Heart right ventricle (tissue), 16 donors: ENCODE measurements around the gene LSS. TPM values are rescaled to one million over a fixed set of nuclear protein-coding genes. Genes with fewer than 3 reads are reported as not detected.
A peak's percentile ranks its signal among the peaks of the same experiment; 100 is the strongest.
"Not testable (repeated sequence)": the region's sequence is repeated elsewhere in the genome, so short reads cannot be mapped to it uniquely, and the experiment has no call there.

Experiments
- ATAC-seq, 8 donors: fragments of 200-7000 bp; cut with Tn5 transposase; one replicate each; pipeline ENCODE4 v1.9.1; 2020; ENCODE audit warnings: mild to moderate bottlenecking in 8 of 8, moderate library complexity in 8 of 8, moderate number of reproducible peaks in 1 of 8
- DNase-seq, 2 donors: peaks; one replicate each; pipeline ENCODE4 v3.0.0-alpha.2; 2020
- H3K27ac ChIP-seq, 10 donors: fragments of 200-600 bp; sonication (generic) in 2 of 10; one replicate each; pipeline versions ENCODE4 v1.5.0 to v1.8.0; 2020 to 2022; ENCODE audit warnings: mild to moderate bottlenecking in 3 of 10
- H3K27me3 ChIP-seq, 7 donors: fragments of 200-600 bp; one replicate each; pipeline ENCODE4 v1.8.0; 2021 to 2022; ENCODE audit warnings: mild to moderate bottlenecking in 2 of 7
- H3K36me3 ChIP-seq, 9 donors: fragments of 200-600 bp; sonication (generic) in 1 of 9; one replicate each; pipeline versions ENCODE4 v1.5.0 to v1.8.0; 2020 to 2022; ENCODE audit warnings: mild to moderate bottlenecking in 2 of 9
- H3K4me1 ChIP-seq, 9 donors: fragments of 200-600 bp; sonication (generic) in 1 of 9; one replicate each; pipeline versions ENCODE4 v1.5.0 to v1.8.0; 2020 to 2022; ENCODE audit warnings: mild to moderate bottlenecking in 4 of 9
- H3K4me3 ChIP-seq, 10 donors: fragments of 200-600 bp; sonication (generic) in 2 of 10; one replicate each; pipeline versions ENCODE4 v1.5.0 to v1.8.0; 2020 to 2022; ENCODE audit warnings: mild to moderate bottlenecking in 7 of 10, moderate library complexity in 2 of 10
- H3K9me3 ChIP-seq, 11 donors: fragments of 200-600 bp in 10 of 11; sonication (generic) in 2 of 11; one replicate each; pipeline versions ENCODE4 v1.5.0 to v1.8.0; 2013 to 2022; ENCODE audit warnings: mild to moderate bottlenecking in 2 of 11, control low read depth in 1 of 11, moderate library complexity in 1 of 11
- WGBS, 2 donors: extraction: QIAGEN DNeasy Blood & Tissue Kit; methylation state at CpG; one replicate each; pipeline ENCODE4 v1.1.7; 2013; ENCODE audit warnings: inconsistent platforms in 1 of 2; 5-methylcytosine and 5-hydroxymethylcytosine counted together
- intact Hi-C, 10 donors: fragments of 100-400 bp; cut with DNase I; formaldehyde crosslinking; loops; one replicate each; pipeline versions ENCODE4 v1.11.1 to v1.14.2; 2022
- polyA plus RNA-seq, 2 donors: library from polyadenylated mRNA; stranded (reverse); fragments of 200-250 nt; gene quantifications; one replicate each; pipeline ENCODE4 v1.2.3, GENCODE V29; 2013
- total RNA-seq, 10 donors: library from RNA; stranded (reverse); fragmentation: NEBNext Ultra II Directional in 3 of 10; extraction: Animal tissue kit (Norgen Biotek cat#: 25700) in 3 of 10; gene quantifications; one replicate each; pipeline versions ENCODE4 v1.2.1 to v1.2.4, GENCODE V29; 2021 to 2023
- TF ChIP-seq, protein P1 (sequence below), 9 donors: fragments of 200-600 bp; sonication (generic) in 2 of 9; IDR thresholded peaks; one replicate each; pipeline versions ENCODE4 v1.5.0 to v1.8.0; 2021 to 2022; ENCODE audit warnings: antibody characterized with exemption in 9 of 9, mild to moderate bottlenecking in 5 of 9, moderate library complexity in 1 of 9
- donor health status: Arrhythmogenic right ventricular cardiomyopathy.
- donor health status: ischemic (EF 13 %, LVEDD 7.1; RV severe dilation, severe dysfunction).
- donor health status: healthy with polysubstance abuse.
- donor health status: DM: no; HTN: yes; CAD: no.
- donor health status: DM: no; HTN: no; CAD: no.
- donor health status: ischemic (EF 25% LVEDD 6.9; RV normal size, moderate dysfunction).
- donor health status: ischemic (EF 25% LVEDD 5.7; RV mildly dilated, moderate dysfunction).
- donor health status: healthy.
- donor health status: DM: yes; HTN: yes; CAD: no.
- donor health status: Ischemic cardiomyopathy.
- donor health status: ischemic (EF 35%, LVEDD 5.7; RV mildly dilated, moderate dysfunction).
- donor health status: nonischemic (EF 11% LVEDD 7.7; RV severe dilation, severe dysfunction).
- donor health status: DM: yes; HTN: yes; CAD: no.
- donor health status: PGD.
- donor health status: ischemic (EF 29% LVEDD 5.4; RV normal size, mild dysfunction).
- donor health status: nonischemic (EF 23%, LVEDD 6.1; RV moderate dilation, normal function).

The LSS gene
- total and polyA plus RNA-seq, 12 donors = 22.5 to 74.7 (median 40.7) TPM

DNA sequence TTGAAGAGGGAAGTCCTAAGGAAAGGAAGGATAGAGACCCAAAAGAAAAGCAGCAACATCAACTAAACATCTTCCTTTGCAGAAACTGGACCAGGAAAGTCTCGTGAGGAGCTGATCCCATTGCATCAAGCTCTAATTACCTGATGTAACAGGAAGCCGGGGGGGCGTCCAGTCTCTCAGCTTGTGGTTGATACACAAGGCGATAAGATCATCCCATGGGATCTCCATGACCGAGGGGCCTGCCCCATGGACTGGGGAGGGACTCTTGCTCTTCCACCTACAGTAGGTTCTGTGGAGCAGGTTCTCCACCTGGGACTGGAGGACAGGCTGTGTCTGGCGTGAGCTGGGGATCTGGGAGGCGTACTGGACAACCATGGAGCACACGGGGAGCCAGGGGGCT is 14.8 kb upstream of the LSS start:
- Histone ChIP-seq H3K4me3 (no peak overlapping the region), H3K36me3 (peaks cover 0 to 100% (median 65%) of the 10 kb centered on the region in 9 donors), H3K27ac (no peak overlapping the region), H3K9me3 (no peaks in the 10 kb centered on the region), H3K27me3 (no peaks in the 10 kb centered on the region), H3K4me1 (peaks cover 0 to 5% (median 0%) of the 10 kb centered on the region in 9 donors)
- TF ChIP-seq, protein P1, sequence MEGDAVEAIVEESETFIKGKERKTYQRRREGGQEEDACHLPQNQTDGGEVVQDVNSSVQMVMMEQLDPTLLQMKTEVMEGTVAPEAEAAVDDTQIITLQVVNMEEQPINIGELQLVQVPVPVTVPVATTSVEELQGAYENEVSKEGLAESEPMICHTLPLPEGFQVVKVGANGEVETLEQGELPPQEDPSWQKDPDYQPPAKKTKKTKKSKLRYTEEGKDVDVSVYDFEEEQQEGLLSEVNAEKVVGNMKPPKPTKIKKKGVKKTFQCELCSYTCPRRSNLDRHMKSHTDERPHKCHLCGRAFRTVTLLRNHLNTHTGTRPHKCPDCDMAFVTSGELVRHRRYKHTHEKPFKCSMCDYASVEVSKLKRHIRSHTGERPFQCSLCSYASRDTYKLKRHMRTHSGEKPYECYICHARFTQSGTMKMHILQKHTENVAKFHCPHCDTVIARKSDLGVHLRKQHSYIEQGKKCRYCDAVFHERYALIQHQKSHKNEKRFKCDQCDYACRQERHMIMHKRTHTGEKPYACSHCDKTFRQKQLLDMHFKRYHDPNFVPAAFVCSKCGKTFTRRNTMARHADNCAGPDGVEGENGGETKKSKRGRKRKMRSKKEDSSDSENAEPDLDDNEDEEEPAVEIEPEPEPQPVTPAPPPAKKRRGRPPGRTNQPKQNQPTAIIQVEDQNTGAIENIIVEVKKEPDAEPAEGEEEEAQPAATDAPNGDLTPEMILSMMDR (IDR thresholded peaks at IDR 0.05) = no peak
- DNase-seq (no peak), ATAC-seq (no peak)
- intact Hi-C loops = no loop called here
- WGBS, 2 donors = 81 to 89% methylated on average over 8 of the region's 8 CpGs

- 93 to 97% methylated on average over 1 of the region's 1 CpG for WGBS, 2 donors
- H3K27ac ChIP-seq, H3K4me1 ChIP-seq, H3K9me3 ChIP-seq, DNase-seq, ATAC-seq, H3K4me3 ChIP-seq, H3K27me3 ChIP-seq, intact Hi-C loops: not testable (repeated sequence)
- peaks cover 0 to 100% (median 66%) of the 10 kb centered on the region in 9 donors for H3K36me3 ChIP-seq
These were observed 13.0 kb upstream of the LSS start for GRCh38 chr21:46241577-46241976.

DNA sequence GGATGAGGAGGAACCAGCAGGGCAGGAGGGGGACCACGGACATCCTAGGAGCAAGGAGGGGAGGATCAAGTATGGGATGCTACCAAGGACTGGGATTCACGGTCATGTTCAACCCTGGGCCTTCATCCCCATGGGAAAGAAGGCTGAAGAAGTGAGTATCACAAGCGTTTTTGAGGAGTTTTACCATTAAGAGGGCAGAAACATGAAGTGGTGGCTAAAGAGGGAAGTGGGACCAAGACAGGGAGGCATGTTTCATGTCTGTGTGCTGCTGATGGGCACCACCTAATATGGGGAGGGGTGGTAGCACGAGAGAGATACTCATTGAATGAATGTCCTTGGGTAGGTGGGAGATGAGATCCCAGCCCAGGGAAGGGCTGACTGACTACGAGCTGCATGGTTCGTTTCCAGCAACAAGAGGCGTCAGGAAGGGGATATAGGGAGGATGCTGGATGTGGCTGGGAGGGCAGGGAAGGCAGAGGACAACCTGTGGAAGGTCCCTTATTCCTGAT is 11.3 kb upstream of the LSS start:
- no peak for ATAC-seq
- Histone ChIP-seq H3K27ac (no peak overlapping the region), H3K36me3 (peaks cover 0 to 100% (median 68%) of the 10 kb centered on the region in 9 donors), H3K9me3 (no peaks in the 10 kb centered on the region), H3K4me1 (no peaks in the 10 kb centered on the region), H3K4me3 (no peak overlapping the region), H3K27me3 (no peaks in the 10 kb centered on the region)
- 87 to 89% methylated on average over 7 of the region's 7 CpGs for WGBS, 2 donors
- no peak for DNase-seq
- intact Hi-C loops = loop anchor here in 1 of 10 donors (10.0 kb wide), 1 partner anchor 95 kb away; no protein-coding TSS in a partner anchor
- TF ChIP-seq, protein P1 (IDR thresholded peaks at IDR 0.05) = no peak

DNA sequence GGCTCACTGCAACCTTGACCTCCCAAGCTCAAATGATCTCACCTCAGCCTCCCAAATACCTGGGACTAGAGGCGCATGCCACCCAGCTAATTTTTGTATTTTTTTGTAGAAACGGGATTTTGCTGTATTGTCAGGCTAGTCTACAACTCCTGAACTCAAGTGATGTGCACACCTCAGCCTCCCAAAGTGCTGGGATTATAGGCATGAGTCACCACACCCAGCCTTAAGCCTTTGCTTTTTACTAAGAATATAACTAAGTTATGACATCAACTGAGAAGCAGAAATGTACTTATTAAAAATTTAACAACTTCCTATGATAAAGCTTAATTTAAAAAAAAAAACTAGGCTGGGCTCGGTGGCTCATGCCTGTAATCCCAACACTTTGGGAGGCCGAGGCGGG is 8.9 kb upstream of the LSS start:
- ATAC-seq = no peak
- Histone ChIP-seq H3K27me3 (no peaks in the 10 kb centered on the region), H3K27ac (no peak overlapping the region), H3K36me3 (peaks cover 0 to 100% (median 48%) of the 10 kb centered on the region in 9 donors), H3K9me3 (no peaks in the 10 kb centered on the region), H3K4me3 (no peak overlapping the region), H3K4me1 (no peaks in the 10 kb centered on the region)
- TF ChIP-seq, protein P1 (IDR thresholded peaks at IDR 0.05) = no peak
- no peak for DNase-seq
- WGBS, 2 donors = 94 to 96% methylated on average over 5 of the region's 5 CpGs
- intact Hi-C loops = loop anchor here in 1 of 10 donors (10.0 kb wide), 1 partner anchor 93 kb away; no protein-coding TSS in a partner anchor

- intact Hi-C loops = loop anchor here in 3 of 10 donors (5.0 to 10.0 kb wide), 2 partner anchors 87 to 90 kb away; no protein-coding TSS in a partner anchor
These were observed 5.9 kb upstream of the LSS start for GRCh38 chr21:46234436-46234950.

More at GRCh38 chr21:46234436-46234950, 5.9 kb upstream of the LSS start:
- WGBS, 2 donors = 59 to 60% methylated on average over 5 of the region's 5 CpGs
- ATAC-seq (peak in 1 of 8 donors; percentile 9), DNase-seq (no peak)
- Histone ChIP-seq H3K4me3 (no peak overlapping the region), H3K27ac (no peak overlapping the region), H3K4me1 (peaks cover 0 to 5% (median 3%) of the 10 kb centered on the region in 9 donors), H3K36me3 (peaks cover 0 to 80% (median 32%) of the 10 kb centered on the region in 9 donors), H3K9me3 (no peaks in the 10 kb centered on the region), H3K27me3 (no peaks in the 10 kb centered on the region)
- TF ChIP-seq, protein P1 (IDR thresholded peaks at IDR 0.05) = no peak
